GM20000 (cell line): ENCODE data around the gene CEND1.
"Not testable (repeated sequence)": the region's sequence is repeated elsewhere in the genome, so short reads cannot be mapped to it uniquely, and the experiment has no call there.

ENCODE experiments used
- DNase-seq: peaks from one replicate; pipeline ENCODE4 v3.0.0; 2012; ENCODE audit warnings: low spot score
- CTCF ChIP-seq: IDR thresholded peaks from 2 replicates; pipeline ENCODE4 v1.5.1; 2012; ENCODE audit warnings: mild to moderate bottlenecking, control low read depth; ENCODE audit errors: extremely low read depth, missing control alignments

The CEND1 gene

DNA sequence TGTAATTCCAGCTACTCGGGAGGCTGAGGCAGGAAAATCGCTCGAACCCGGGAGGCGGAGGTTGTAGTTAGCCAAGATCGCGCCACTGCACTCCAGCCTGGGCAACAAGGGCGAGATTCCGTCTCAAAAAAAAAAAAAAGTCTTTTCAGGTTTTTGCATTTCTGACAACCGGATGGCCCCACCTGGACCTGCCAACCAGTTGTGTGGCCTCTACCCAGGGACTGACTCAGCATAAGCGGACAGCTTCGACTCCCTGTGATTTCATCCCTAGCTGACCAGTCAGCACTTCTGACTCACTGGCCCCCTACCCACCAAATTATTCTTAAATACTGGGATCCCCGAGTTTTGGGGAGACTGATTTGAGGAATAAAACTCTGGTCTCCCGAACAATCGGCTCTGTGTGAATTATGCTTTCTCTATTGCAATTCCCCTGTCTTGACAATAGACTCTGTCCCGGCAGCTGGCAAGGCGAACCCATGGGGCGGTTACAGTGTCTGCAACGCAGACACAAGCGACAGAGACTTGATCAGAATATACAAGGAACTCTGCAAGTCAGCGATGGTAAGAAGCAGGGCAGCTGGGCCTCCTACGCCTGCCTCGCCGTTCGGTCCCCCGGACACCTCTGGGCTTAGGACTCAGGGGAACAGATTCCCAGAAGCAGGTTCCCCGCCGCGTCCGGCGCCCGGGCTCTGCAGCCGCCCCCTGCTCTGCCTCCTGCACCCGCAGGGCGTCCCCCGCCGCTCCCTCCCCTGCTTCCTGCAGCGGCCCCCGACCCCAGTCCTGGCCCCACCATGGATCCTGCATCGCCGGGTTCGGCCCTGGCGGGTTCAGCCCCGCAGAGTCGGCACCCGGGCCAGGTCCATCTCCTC lies 43.4 kb downstream of the CEND1 start:
- no peak for TF ChIP-seq CTCF
- no peak for DNase-seq

DNA sequence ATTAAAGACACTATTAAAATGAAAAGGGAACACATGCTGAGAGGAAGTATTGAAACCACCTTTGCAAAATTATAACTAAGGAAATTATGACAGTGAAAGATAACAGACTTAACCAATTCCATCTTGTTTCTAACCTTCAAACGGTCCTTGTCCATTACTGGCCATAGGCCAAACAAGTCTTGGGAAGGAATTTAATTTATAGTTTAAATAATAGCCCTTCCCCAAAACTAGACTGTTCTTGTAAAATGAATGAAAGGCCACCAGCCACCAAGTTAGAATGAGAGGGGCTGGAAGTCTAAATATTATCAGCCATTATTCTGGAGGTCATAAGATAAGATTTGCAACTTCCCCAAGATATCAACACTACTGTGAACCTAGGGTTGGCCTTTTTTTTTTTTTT lies 44.5 kb downstream of the CEND1 start:
- no peak for TF ChIP-seq CTCF
- no peak for DNase-seq

DNA sequence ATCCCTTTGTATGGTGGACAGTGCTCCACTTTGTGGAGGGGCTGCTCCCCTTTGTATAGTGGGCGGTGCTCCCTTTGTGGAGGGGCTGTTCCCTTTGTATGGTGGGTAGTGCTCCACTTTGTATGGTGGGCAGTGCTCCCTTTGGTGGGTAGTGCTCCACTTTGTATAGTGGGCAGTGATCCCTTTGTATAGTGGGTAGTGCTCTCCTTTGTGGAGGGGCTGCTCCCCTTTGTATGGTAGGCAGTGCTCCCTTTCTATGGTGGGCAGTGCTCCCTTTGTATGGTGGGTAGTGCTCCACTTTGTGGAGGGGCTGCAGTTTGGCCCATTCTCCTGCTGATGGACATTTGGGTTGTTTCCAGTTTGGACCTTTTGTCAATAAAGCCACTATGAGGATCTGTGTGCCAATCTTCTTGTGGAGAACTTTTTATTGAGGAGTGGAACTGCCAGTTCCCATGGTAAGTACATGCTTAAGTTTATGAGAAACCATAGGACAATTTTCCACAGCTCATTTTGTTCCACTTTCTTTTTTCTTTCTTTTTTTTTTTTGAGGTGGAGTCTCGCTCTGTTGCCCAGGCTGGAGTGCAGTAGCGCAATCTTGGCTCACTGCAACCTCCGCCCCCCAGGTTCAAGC lies 47.2 kb downstream of the CEND1 start:
- DNase-seq: no peak
- TF ChIP-seq CTCF: no peak

DNA sequence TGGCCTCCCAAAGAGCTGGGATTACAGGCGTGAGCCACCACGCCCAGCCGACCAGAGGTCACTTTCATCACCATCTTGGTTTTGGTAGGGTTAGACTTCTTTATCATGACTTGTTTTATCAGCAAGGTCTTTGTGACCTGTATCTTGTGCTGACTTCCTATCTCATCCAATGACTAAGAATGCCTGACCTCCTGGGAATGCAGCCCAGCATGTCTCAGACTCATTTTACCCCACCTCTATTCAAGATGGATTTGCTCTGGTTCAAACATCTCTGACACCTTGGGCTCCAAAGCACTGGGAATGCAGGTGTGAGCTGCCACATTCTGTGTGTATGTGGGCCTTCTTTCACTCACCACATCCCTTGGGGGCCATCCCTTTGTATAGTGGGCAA lies 47.7 kb downstream of the CEND1 start:
- DNase-seq: no peak
- no peak for TF ChIP-seq CTCF

GRCh38 chr11:737899-738298 lies 52.0 kb downstream of the CEND1 start:
- DNase-seq: not testable (repeated sequence)

GRCh38 chr11:737366-737765 lies 52.5 kb downstream of the CEND1 start:
- no peak for DNase-seq
- TF ChIP-seq CTCF: no peak
